SK-N-SH (cell line): ENCODE data around the gene TAC4. TPM values are rescaled to one million over a fixed set of nuclear protein-coding genes. Genes with fewer than 3 reads are reported as not detected.
A peak's percentile ranks its signal among the peaks of the same experiment; 100 is the strongest.

Experiments
- CTCF ChIA-PET: fragments of 300-600, 350-600 bp; formaldehyde crosslinking; extraction: SDS; loops from one replicate; lab custom pipeline; 2021; lab: Yijun Ruan, JAX
- POLR2A ChIA-PET: fragments of 350-600 bp; sonication (Branson Sonifier 250); formaldehyde crosslinking; extraction: SDS; loops from one replicate; lab custom pipeline; 2020; ENCODE audit warnings: antibody characterized with exemption, inconsistent platforms; lab: Yijun Ruan, JAX
- DNase-seq: peaks from one replicate; pipeline ENCODE4 v3.0.0; 2012
- H2AFZ ChIP-seq: fragments of 200-600 bp; sonication (generic); 2 replicates; pipeline ENCODE4 v1.8.1; 2016; ENCODE audit warnings: antibody characterized with exemption, mild to moderate bottlenecking, low read depth
- H3F3A ChIP-seq: fragments of 200-600 bp; sonication (generic); replicated peaks from 2 replicates; pipeline ENCODE3; 2016; ENCODE audit warnings: antibody characterized with exemption, mild to moderate bottlenecking; ENCODE audit not compliant: insufficient read depth
- H3K27ac ChIP-seq, 2 experiments: fragments of 200-500 bp in 1 of 2; fragments of 200-600 bp in 1 of 2; sonication (Bioruptor generic) in 1 of 2; sonication (generic), shearing (Covaris generic) in 1 of 2; 2 replicates each; pipeline versions ENCODE4 v1.5.1 to v1.6.1; 2014 to 2016; ENCODE audit warnings: low read depth in 2 of 2, inconsistent platforms in 1 of 2, low read length in 1 of 2, mild to moderate bottlenecking in 1 of 2, mixed read lengths in 1 of 2
- H3K27me3 ChIP-seq: fragments of 200-600 bp; sonication (generic), shearing (Covaris generic); 2 replicates; pipeline ENCODE4 v1.6.1; 2016; ENCODE audit warnings: mixed run types; ENCODE audit not compliant: insufficient read depth
- H3K36me3 ChIP-seq, 2 experiments: fragments of 200-500 bp in 1 of 2; fragments of 200-600 bp in 1 of 2; sonication (Bioruptor generic) in 1 of 2; sonication (generic) in 1 of 2; replicated peaks in 1 of 2; 2 replicates each; pipeline versions ENCODE3 to v1.5.1; 2014 to 2016; ENCODE audit warnings: low read length in 1 of 2, mild to moderate bottlenecking in 1 of 2; ENCODE audit not compliant: insufficient read depth in 2 of 2, control insufficient read depth in 1 of 2
- H3K4me1 ChIP-seq, 2 experiments: fragments of 200-500 bp in 1 of 2; fragments of 200-600 bp in 1 of 2; sonication (Bioruptor generic) in 1 of 2; sonication (generic), shearing (Covaris generic) in 1 of 2; 2 replicates each; pipeline versions ENCODE4 v1.5.1 to v1.6.1; 2014 to 2016; ENCODE audit warnings: low read depth in 1 of 2, low read length in 1 of 2, mixed run types in 1 of 2; ENCODE audit not compliant: insufficient read depth in 2 of 2, control insufficient read depth in 1 of 2
- H3K4me2 ChIP-seq: fragments of 200-600 bp; sonication (generic), shearing (Covaris generic); 2 replicates; pipeline ENCODE4 v1.6.1; 2017; ENCODE audit warnings: mixed run types
- H3K4me3 ChIP-seq, 2 experiments: fragments of 200-500 bp in 1 of 2; fragments of 200-600 bp in 1 of 2; sonication (Bioruptor generic) in 1 of 2; sonication (generic), shearing (Covaris generic) in 1 of 2; 2 replicates each; pipeline versions ENCODE4 v1.5.1 to v1.8.1; 2014 to 2016; ENCODE audit warnings: low read depth in 2 of 2, inconsistent platforms in 1 of 2, low read length in 1 of 2, mild to moderate bottlenecking in 1 of 2, mixed read lengths in 1 of 2, moderate library complexity in 1 of 2
- H3K79me2 ChIP-seq: fragments of 200-600 bp; sonication (generic); 2 replicates; pipeline ENCODE4 v1.8.1; 2017; ENCODE audit warnings: mild to moderate bottlenecking; ENCODE audit not compliant: insufficient read depth
- H3K9ac ChIP-seq: fragments of 200-600 bp; sonication (generic); 2 replicates; pipeline ENCODE4 v1.6.1; 2017; ENCODE audit warnings: mixed run types
- H3K9me2 ChIP-seq: fragments of 200-600 bp; sonication (generic); 2 replicates; pipeline ENCODE4 v1.6.1; 2017; ENCODE audit warnings: mixed run types
- H3K9me3 ChIP-seq: fragments of 200-600 bp; sonication (generic); 2 replicates; pipeline ENCODE4 v1.6.1; 2017; ENCODE audit warnings: mixed run types, mild to moderate bottlenecking, moderate library complexity
- H4K20me1 ChIP-seq: fragments of 200-600 bp; sonication (generic); 2 replicates; pipeline ENCODE4 v1.6.1; 2017; ENCODE audit warnings: mild to moderate bottlenecking, mixed run types; ENCODE audit not compliant: insufficient read depth
- ELF1 ChIP-seq: IDR thresholded peaks from 2 replicates; pipeline ENCODE4 v1.4.0; 2012
- MEF2A ChIP-seq: IDR thresholded peaks from 2 replicates; pipeline ENCODE4 v1.4.0; 2012; ENCODE audit warnings: low read depth, borderline replicate concordance
- MXI1 ChIP-seq: IDR thresholded peaks from 2 replicates; pipeline ENCODE4 v1.6.1; 2012; ENCODE audit warnings: mild to moderate bottlenecking, low read depth, low read length, improper control_type of control experiment
- NFIC ChIP-seq: IDR thresholded peaks from 2 replicates; pipeline ENCODE4 v1.4.0; 2012; ENCODE audit warnings: borderline replicate concordance
- WGBS: methylation state at CpG from one replicate; pipeline ENCODE4 v1.1.6; 2017; ENCODE audit warnings: low lambda C conversion rate; 5-methylcytosine and 5-hydroxymethylcytosine counted together
- polyA plus RNA-seq, 3 experiments: library from polyadenylated mRNA; depleted of rRNA; stranded (reverse); fragments of >200 nt; gene quantifications; 2 replicates each; pipeline ENCODE4 v1.2.3, GENCODE V29; 2012
- TF ChIP-seq, protein P1 (sequence below): IDR thresholded peaks from 2 replicates; pipeline ENCODE4 v1.6.1; 2012; ENCODE audit warnings: mild to moderate bottlenecking, low read depth, low read length, moderate library complexity
- TF ChIP-seq, protein P2 (sequence below): IDR thresholded peaks from 2 replicates; pipeline ENCODE4 v1.4.0; 2012; ENCODE audit warnings: low read depth, borderline replicate concordance

The TAC4 gene
- polyA plus RNA-seq, 1 of the 3 experiments (the other 2 are of a cell fraction) = not detected

GRCh38 chr17:49854126-49854525, 6.3 kb upstream of the TAC4 start (continued):
- TF ChIP-seq, protein P1, sequence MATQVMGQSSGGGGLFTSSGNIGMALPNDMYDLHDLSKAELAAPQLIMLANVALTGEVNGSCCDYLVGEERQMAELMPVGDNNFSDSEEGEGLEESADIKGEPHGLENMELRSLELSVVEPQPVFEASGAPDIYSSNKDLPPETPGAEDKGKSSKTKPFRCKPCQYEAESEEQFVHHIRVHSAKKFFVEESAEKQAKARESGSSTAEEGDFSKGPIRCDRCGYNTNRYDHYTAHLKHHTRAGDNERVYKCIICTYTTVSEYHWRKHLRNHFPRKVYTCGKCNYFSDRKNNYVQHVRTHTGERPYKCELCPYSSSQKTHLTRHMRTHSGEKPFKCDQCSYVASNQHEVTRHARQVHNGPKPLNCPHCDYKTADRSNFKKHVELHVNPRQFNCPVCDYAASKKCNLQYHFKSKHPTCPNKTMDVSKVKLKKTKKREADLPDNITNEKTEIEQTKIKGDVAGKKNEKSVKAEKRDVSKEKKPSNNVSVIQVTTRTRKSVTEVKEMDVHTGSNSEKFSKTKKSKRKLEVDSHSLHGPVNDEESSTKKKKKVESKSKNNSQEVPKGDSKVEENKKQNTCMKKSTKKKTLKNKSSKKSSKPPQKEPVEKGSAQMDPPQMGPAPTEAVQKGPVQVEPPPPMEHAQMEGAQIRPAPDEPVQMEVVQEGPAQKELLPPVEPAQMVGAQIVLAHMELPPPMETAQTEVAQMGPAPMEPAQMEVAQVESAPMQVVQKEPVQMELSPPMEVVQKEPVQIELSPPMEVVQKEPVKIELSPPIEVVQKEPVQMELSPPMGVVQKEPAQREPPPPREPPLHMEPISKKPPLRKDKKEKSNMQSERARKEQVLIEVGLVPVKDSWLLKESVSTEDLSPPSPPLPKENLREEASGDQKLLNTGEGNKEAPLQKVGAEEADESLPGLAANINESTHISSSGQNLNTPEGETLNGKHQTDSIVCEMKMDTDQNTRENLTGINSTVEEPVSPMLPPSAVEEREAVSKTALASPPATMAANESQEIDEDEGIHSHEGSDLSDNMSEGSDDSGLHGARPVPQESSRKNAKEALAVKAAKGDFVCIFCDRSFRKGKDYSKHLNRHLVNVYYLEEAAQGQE = no peak
- TF ChIP-seq MEF2A = no peak
- no peak for TF ChIP-seq NFIC
- no peak for TF ChIP-seq ELF1

DNA sequence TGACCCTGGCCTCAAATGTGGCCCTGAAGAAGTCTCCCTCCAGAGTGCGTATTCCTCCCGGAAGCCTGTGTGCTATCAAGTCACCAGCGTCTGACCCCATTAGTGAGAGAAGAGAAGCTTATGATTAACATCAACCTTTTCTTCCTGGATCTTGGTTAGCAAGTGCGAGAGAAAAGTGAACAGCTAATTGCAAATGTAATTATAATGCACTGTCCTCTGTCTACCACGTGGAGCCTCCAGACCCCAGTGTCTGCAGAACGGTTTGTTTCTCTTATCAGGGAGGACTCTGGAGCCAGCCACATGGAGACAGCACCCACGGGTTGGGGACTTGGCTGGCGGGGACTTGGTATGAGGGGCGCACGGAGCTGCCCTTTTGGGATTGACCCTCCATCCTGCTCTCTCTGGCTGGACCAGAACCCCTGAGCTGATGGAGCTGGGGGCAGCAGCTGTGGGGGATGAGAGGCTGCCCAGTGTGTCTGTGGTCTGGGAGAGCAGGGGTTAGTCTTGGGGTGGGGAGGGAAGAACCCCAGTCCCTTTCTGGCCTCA, 5.7 kb upstream of the TAC4 start:
- H3K9me3 ChIP-seq = no peaks in the 10 kb centered on the region
- no peak overlapping the region for H3K4me3 ChIP-seq
- H3K4me2 ChIP-seq = no peak overlapping the region
- H3K27me3 ChIP-seq = peaks cover 15% of the 10 kb centered on the region; the same call in 1 of the 2 replicates
- TF ChIP-seq, protein P2, sequence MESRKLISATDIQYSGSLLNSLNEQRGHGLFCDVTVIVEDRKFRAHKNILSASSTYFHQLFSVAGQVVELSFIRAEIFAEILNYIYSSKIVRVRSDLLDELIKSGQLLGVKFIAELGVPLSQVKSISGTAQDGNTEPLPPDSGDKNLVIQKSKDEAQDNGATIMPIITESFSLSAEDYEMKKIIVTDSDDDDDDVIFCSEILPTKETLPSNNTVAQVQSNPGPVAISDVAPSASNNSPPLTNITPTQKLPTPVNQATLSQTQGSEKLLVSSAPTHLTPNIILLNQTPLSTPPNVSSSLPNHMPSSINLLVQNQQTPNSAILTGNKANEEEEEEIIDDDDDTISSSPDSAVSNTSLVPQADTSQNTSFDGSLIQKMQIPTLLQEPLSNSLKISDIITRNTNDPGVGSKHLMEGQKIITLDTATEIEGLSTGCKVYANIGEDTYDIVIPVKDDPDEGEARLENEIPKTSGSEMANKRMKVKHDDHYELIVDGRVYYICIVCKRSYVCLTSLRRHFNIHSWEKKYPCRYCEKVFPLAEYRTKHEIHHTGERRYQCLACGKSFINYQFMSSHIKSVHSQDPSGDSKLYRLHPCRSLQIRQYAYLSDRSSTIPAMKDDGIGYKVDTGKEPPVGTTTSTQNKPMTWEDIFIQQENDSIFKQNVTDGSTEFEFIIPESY = no peak
- peak; percentile 58; the same call in 1 of the 2 replicates for TF ChIP-seq MXI1
- POLR2A ChIA-PET = no interaction called here
- H4K20me1 ChIP-seq = no peaks in the 10 kb centered on the region
- H3K4me1 ChIP-seq = peaks cover 4 to 14% of the 10 kb centered on the region in 2 experiments; a peak in 1 of 4 replicates
- peaks cover 5% of the 10 kb centered on the region for H3F3A ChIP-seq
- H3K9me2 ChIP-seq = no peaks in the 10 kb centered on the region
- no peak overlapping the region for H3K27ac ChIP-seq
- H3K79me2 ChIP-seq = no peaks in the 10 kb centered on the region
- no peak overlapping the region for H3K9ac ChIP-seq
- CTCF ChIA-PET = interaction anchor here (0.8 to 40.4 kb wide), 10 partner anchors 9 to 286 kb away, joined by 3 to 1665 read pairs (median 6); partner anchors contain the start of gene DLX3
- DNase-seq = no peak
- H3K36me3 ChIP-seq = no peaks in the 10 kb centered on the region
- no peak overlapping the region for H2AFZ ChIP-seq
- WGBS = 60% methylated on average over 10 of the region's 10 CpGs
